Measurements from ENCODE around the gene NANS. TPM values are rescaled to one million over a fixed set of nuclear protein-coding genes. Genes with fewer than 3 reads are reported as not detected.

The NANS gene
- total and polyA plus RNA-seq, 4 donors = 23.4 to 55.4 (median 42.8) TPM

GRCh38 chr9:98054376-98054951 lies 2.1 kb upstream of the NANS start:
- Histone ChIP-seq H3K9me3 (ENCODE audit: control insufficient read depth in 4 of 4, low read length in 3 of 4) (no peaks in the 10 kb centered on the region), H3K27ac (ENCODE audit: low read depth in 1 of 2, low read length in 2 of 2) (no peak overlapping the region), H3K27me3 (ENCODE audit: control insufficient read depth in 4 of 4, insufficient read depth in 4 of 4, low read length in 3 of 4) (no peaks in the 10 kb centered on the region), H3K36me3 (ENCODE audit: control insufficient read depth in 4 of 4, insufficient read depth in 3 of 4, low read depth in 1 of 4, low read length in 3 of 4) (no peaks in the 10 kb centered on the region), H3K4me3 (ENCODE audit: low read depth in 1 of 3, low read length in 3 of 3) (no peak overlapping the region), H3K9ac (ENCODE audit: low read depth in 1 of 2, low read length in 2 of 2) (no peak overlapping the region), H3K4me1 (ENCODE audit: control insufficient read depth in 4 of 4, insufficient read depth in 4 of 4, low read length in 3 of 4) (peaks cover 0 to 13% (median 3%) of the 10 kb centered on the region in 4 donors)
- DNase-seq (ENCODE audit: low spot score) = no peak
- TF ChIP-seq HNF4G (IDR thresholded peaks at IDR 0.05) (no peak), ZBTB33 (IDR thresholded peaks at IDR 0.05) (no peak), MAX (IDR thresholded peaks at IDR 0.05) (no peak)
- 95% methylated on average over 7 of the region's 7 CpGs for WGBS

- Histone ChIP-seq H3K36me3 (ENCODE audit: control insufficient read depth in 4 of 4, insufficient read depth in 3 of 4, low read depth in 1 of 4, low read length in 3 of 4) (peaks cover 2 to 8% (median 7%) of the 10 kb centered on the region in 4 donors), H3K27me3 (ENCODE audit: control insufficient read depth in 4 of 4, insufficient read depth in 4 of 4, low read length in 3 of 4) (no peaks in the 10 kb centered on the region), H3K9me3 (ENCODE audit: control insufficient read depth in 4 of 4, low read length in 3 of 4) (no peaks in the 10 kb centered on the region), H3K4me3 (ENCODE audit: low read depth in 1 of 3, low read length in 3 of 3) (peak overlapping the region; percentile 77 to 87 (median 87)), H3K4me1 (ENCODE audit: control insufficient read depth in 4 of 4, insufficient read depth in 4 of 4, low read length in 3 of 4) (peaks cover 0 to 13% (median 3%) of the 10 kb centered on the region in 4 donors), H3K27ac (ENCODE audit: low read depth in 1 of 2, low read length in 2 of 2) (peak overlapping the region; percentile 87 to 88), H3K9ac (ENCODE audit: low read depth in 1 of 2, low read length in 2 of 2) (peak overlapping the region; percentile 57 to 67)
- TF ChIP-seq ATF3 (IDR thresholded peaks at IDR 0.05) (no peak), YY1 (IDR thresholded peaks at IDR 0.05) (peak; percentile 54)
- DNase-seq (ENCODE audit: low spot score) = no peak
- WGBS = 5% methylated on average over 14 of the region's 14 CpGs
These were observed 737 bp downstream of the NANS start for GRCh38 chr9:98057138-98057799.

- Histone ChIP-seq H3K27me3 (ENCODE audit: control insufficient read depth in 4 of 4, insufficient read depth in 4 of 4, low read length in 3 of 4) (no peaks in the 10 kb centered on the region), H3K4me3 (ENCODE audit: low read depth in 1 of 3, low read length in 3 of 3) (no peak overlapping the region), H3K27ac (ENCODE audit: low read depth in 1 of 2, low read length in 2 of 2) (no peak overlapping the region), H3K9me3 (ENCODE audit: control insufficient read depth in 4 of 4, low read length in 3 of 4) (no peaks in the 10 kb centered on the region), H3K36me3 (ENCODE audit: control insufficient read depth in 4 of 4, insufficient read depth in 3 of 4, low read depth in 1 of 4, low read length in 3 of 4) (peaks cover 10 to 28% (median 13%) of the 10 kb centered on the region in 4 donors), H3K4me1 (ENCODE audit: control insufficient read depth in 4 of 4, insufficient read depth in 4 of 4, low read length in 3 of 4) (peaks cover 0 to 17% (median 3%) of the 10 kb centered on the region in 4 donors), H3K9ac (ENCODE audit: low read depth in 1 of 2, low read length in 2 of 2) (no peak overlapping the region)
- DNase-seq (ENCODE audit: low spot score) = no peak
- WGBS = 92% methylated on average over 3 of the region's 3 CpGs
- no peak for TF ChIP-seq CTCF (IDR thresholded peaks at IDR 0.05; ENCODE audit: low read depth, low read length, missing input control)
- TF ChIP-seq RXRA (IDR thresholded peaks at IDR 0.05) = no peak
- no peak for TF ChIP-seq HNF4A (conservative IDR thresholded peaks at IDR 0.05)
- no peak for TF ChIP-seq RAD21 (IDR thresholded peaks at IDR 0.05)
- TF ChIP-seq SP1 (IDR thresholded peaks at IDR 0.05) = no peak
These were observed 5.6 kb downstream of the NANS start for GRCh38 chr9:98062161-98062560.
